Measurements from ENCODE around the gene HPSE2. TPM values are rescaled to one million over a fixed set of nuclear protein-coding genes. Genes with fewer than 3 reads are reported as not detected.

The HPSE2 gene
- total RNA-seq, 6 experiments from 2014 or later, result 0.05 to 0.09 TPM; not detected in 4

GRCh38 chr10:98880971-98881370 is 354.7 kb downstream of the HPSE2 start:
- Mint-ChIP-seq H3K4me1 (ENCODE audit: low read depth) (peaks cover 22% of the 10 kb centered on the region; the same call in 1 of the 2 replicates), H3K27me3 (ENCODE audit: insufficient read depth) (0 out of 2 replicates have a peak, but pooled peaks cover 2% of the 10 kb centered on the region), H3K4me3 (no peak overlapping the region), H3K9me3 (no peaks in the 10 kb centered on the region; the same call in 1 of the 2 replicates), H3K27ac (no peak overlapping the region), H3K36me3 (ENCODE audit: low read depth) (no peaks in the 10 kb centered on the region)
- no peak for DNase-seq
- no peak for TF ChIP-seq CTCF (IDR thresholded peaks at IDR 0.05)

GRCh38 chr10:98878921-98879320 is 356.7 kb downstream of the HPSE2 start:
- Mint-ChIP-seq H3K4me3 (no peak overlapping the region), H3K9me3 (no peaks in the 10 kb centered on the region; the same call in 1 of the 2 replicates), H3K27me3 (ENCODE audit: insufficient read depth) (peaks cover 1% of the 10 kb centered on the region; the same call in 1 of the 2 replicates), H3K27ac (peak overlapping the region; percentile 3; the same call in 1 of the 2 replicates), H3K4me1 (ENCODE audit: low read depth) (peaks cover 22% of the 10 kb centered on the region; the same call in 1 of the 2 replicates), H3K36me3 (ENCODE audit: low read depth) (no peaks in the 10 kb centered on the region)
- no peak for TF ChIP-seq CTCF (IDR thresholded peaks at IDR 0.05)
- no peak for DNase-seq

GRCh38 chr10:98878418-98878817 is 357.2 kb downstream of the HPSE2 start:
- DNase-seq, result peak; percentile 53
- no peak for TF ChIP-seq CTCF (IDR thresholded peaks at IDR 0.05)
- no peaks in the 10 kb centered on the region for H3K36me3 Mint-ChIP-seq (ENCODE audit: low read depth)

GRCh38 chr10:98861962-98862361 is 373.7 kb downstream of the HPSE2 start:
- H3K27ac Mint-ChIP-seq, result no peak overlapping the region
- H3K36me3 Mint-ChIP-seq (ENCODE audit: low read depth), result no peaks in the 10 kb centered on the region
- no peak for TF ChIP-seq CTCF (IDR thresholded peaks at IDR 0.05)
- H3K4me3 Mint-ChIP-seq, result no peak overlapping the region
- no peaks in the 10 kb centered on the region for H3K27me3 Mint-ChIP-seq (ENCODE audit: insufficient read depth)
- H3K4me1 Mint-ChIP-seq (ENCODE audit: low read depth), result no peaks in the 10 kb centered on the region
- no peak for DNase-seq
- H3K9me3 Mint-ChIP-seq, result peaks cover 6% of the 10 kb centered on the region

More at GRCh38 chr10:98878418-98878817, 357.2 kb downstream of the HPSE2 start:
- Mint-ChIP-seq H3K27me3 (ENCODE audit: insufficient read depth) (peaks cover 1% of the 10 kb centered on the region; the same call in 1 of the 2 replicates), H3K27ac (peak overlapping the region; percentile 3; the same call in 1 of the 2 replicates), H3K4me3 (no peak overlapping the region), H3K9me3 (no peaks in the 10 kb centered on the region; the same call in 1 of the 2 replicates), H3K4me1 (ENCODE audit: low read depth) (peaks cover 22% of the 10 kb centered on the region; the same call in 1 of the 2 replicates)

GRCh38 chr10:98858525-98858924 is 377.1 kb downstream of the HPSE2 start:
- Mint-ChIP-seq H3K4me1 (ENCODE audit: low read depth) (no peaks in the 10 kb centered on the region), H3K27ac (no peak overlapping the region), H3K9me3 (no peaks in the 10 kb centered on the region), H3K27me3 (ENCODE audit: insufficient read depth) (0 out of 2 replicates have a peak, but pooled peaks cover 3% of the 10 kb centered on the region), H3K4me3 (no peak overlapping the region), H3K36me3 (ENCODE audit: low read depth) (no peaks in the 10 kb centered on the region)
- TF ChIP-seq CTCF (IDR thresholded peaks at IDR 0.05), result peak; percentile 64; the same call in 1 of the 2 replicates
- DNase-seq, result no peak
